WTC11 (cell line): ENCODE results near the gene EVL. TPM values are rescaled to one million over a fixed set of nuclear protein-coding genes. Genes with fewer than 3 reads are reported as not detected.

Experiments used
- AFF4 ChIP-seq: sonication (generic); formaldehyde crosslinking; IDR thresholded peaks from 2 replicates; pipeline ENCODE4 v1.8.1; 2023; ENCODE audit warnings: mild to moderate bottlenecking, missing genetic modification reagents, borderline replicate concordance
- ARID4B ChIP-seq: sonication (generic); formaldehyde crosslinking; IDR thresholded peaks from 2 replicates; pipeline ENCODE4 v1.8.0; 2023; ENCODE audit warnings: missing genetic modification reagents, mild to moderate bottlenecking, borderline replicate concordance
- ESRRA ChIP-seq: sonication (generic); formaldehyde crosslinking; IDR thresholded peaks from 2 replicates; pipeline ENCODE4 v1.8.1; 2022; ENCODE audit warnings: mild to moderate bottlenecking, missing genetic modification reagents, borderline replicate concordance
- JUN ChIP-seq: sonication (generic); formaldehyde crosslinking; IDR thresholded peaks from 2 replicates; pipeline ENCODE4 v1.8.0; 2023; ENCODE audit warnings: mild to moderate bottlenecking, missing genetic modification reagents
- MYBL2 ChIP-seq: sonication (generic); formaldehyde crosslinking; IDR thresholded peaks from 2 replicates; pipeline ENCODE4 v1.8.1; 2023; ENCODE audit warnings: mild to moderate bottlenecking, moderate library complexity, missing genetic modification reagents
- NFATC4 ChIP-seq: fragments of 250-450 bp; sonication (Bioruptor Pico); IDR thresholded peaks from 2 replicates; pipeline ENCODE4 v1.9.0; 2021; ENCODE audit warnings: mild to moderate bottlenecking
- OVOL2 ChIP-seq: fragments of 250-450 bp; sonication (Bioruptor Pico); IDR thresholded peaks from 2 replicates; pipeline ENCODE4 v1.9.0; 2021; ENCODE audit warnings: mild to moderate bottlenecking, borderline replicate concordance
- PRRX2 ChIP-seq: fragments of 250-450 bp; sonication (Bioruptor Pico); IDR thresholded peaks from 2 replicates; pipeline ENCODE4 v1.8.0; 2021; ENCODE audit warnings: mild to moderate bottlenecking
- SOX15 ChIP-seq: fragments of 250-450 bp; sonication (Bioruptor Pico); IDR thresholded peaks from 2 replicates; pipeline ENCODE4 v1.9.0; 2021; ENCODE audit warnings: mild to moderate bottlenecking
- ZBTB43 ChIP-seq: sonication (generic); formaldehyde crosslinking; IDR thresholded peaks from 2 replicates; pipeline ENCODE4 v1.8.1; 2023; ENCODE audit warnings: mild to moderate bottlenecking, missing genetic modification reagents
- ZNF232 ChIP-seq: sonication (generic); formaldehyde crosslinking; IDR thresholded peaks from 2 replicates; pipeline ENCODE4 v1.8.0; 2022; ENCODE audit warnings: mild to moderate bottlenecking, missing genetic modification reagents
- ZNF281 ChIP-seq: sonication (generic); formaldehyde crosslinking; IDR thresholded peaks from 2 replicates; pipeline ENCODE4 v1.8.0; 2023; ENCODE audit warnings: mild to moderate bottlenecking, missing genetic modification reagents
- ZNF425 ChIP-seq: fragments of 250-450 bp; sonication (Bioruptor Pico); conservative IDR thresholded peaks from 2 replicates; pipeline ENCODE4 v1.9.0; 2021; ENCODE audit warnings: mild to moderate bottlenecking
- total RNA-seq: library from RNA; stranded (reverse); gene quantifications from 3 replicates; pipeline ENCODE4 v1.2.3, GENCODE V29; 2021

EVL gene
- total RNA-seq, 1 experiment from 2014 or later = 60.8 TPM

GRCh38 chr14:100049220-100049619 lies 16.0 kb upstream of the EVL start (continued):
- TF ChIP-seq AFF4 (CRISPR knock-in tag) (no peak), ZBTB43 (CRISPR knock-in tag) (no peak), MYBL2 (CRISPR knock-in tag) (no peak), ZNF232 (CRISPR knock-in tag) (no peak), OVOL2 (CRISPR knock-in tag) (no peak), NFATC4 (CRISPR knock-in tag) (no peak), ARID4B (no peak), PRRX2 (CRISPR knock-in tag) (no peak), ZNF425 (CRISPR knock-in tag) (no peak), ZNF281 (CRISPR knock-in tag) (no peak), JUN (CRISPR knock-in tag) (no peak), ESRRA (no peak), SOX15 (CRISPR knock-in tag) (no peak)
